B cell (primary cell): ENCODE measurements around the gene GORASP1. TPM values are rescaled to one million over a fixed set of nuclear protein-coding genes. Genes with fewer than 3 reads are reported as not detected.

ENCODE experiments used
- ATAC-seq: fragments of 200-7000 bp; cut with Tn5 transposase; one replicate; pipeline ENCODE4 v1.10.0; 2021; ENCODE audit warnings: low read depth, mild to moderate bottlenecking, moderate number of reproducible peaks, moderate library complexity
- CTCF ChIA-PET: fragments of 350-600 bp; sonication (Branson Sonifier 250); formaldehyde crosslinking; loops from one replicate; lab custom pipeline; 2021; ENCODE audit warnings: antibody characterized with exemption, inconsistent platforms; lab: Charles Lee
- POLR2A ChIA-PET: fragments of 350-600 bp; sonication (Branson Sonifier 250); formaldehyde crosslinking; loops from one replicate; lab custom pipeline; 2021; ENCODE audit warnings: antibody characterized with exemption; lab: Charles Lee
- DNase-seq: peaks from one replicate; pipeline ENCODE4 v3.0.0; 2013
- H2AFZ ChIP-seq: 2 replicates; pipeline ENCODE4 v1.6.1; 2012; ENCODE audit warnings: mild to moderate bottlenecking, low read depth, low read length; ENCODE audit not compliant: insufficient read depth, poor library complexity, severe bottlenecking
- H3K27ac ChIP-seq, 2 donors: 1 replicate in 1 of 2; 2 replicates in 1 of 2; pipeline ENCODE4 v1.5.1; 2012 to 2013; ENCODE audit warnings: low read length in 2 of 2, mild to moderate bottlenecking in 2 of 2, moderate library complexity in 1 of 2
- H3K27me3 ChIP-seq, 4 experiments: fragments of 200-600 bp in 1 of 4; sonication (generic) in 1 of 4; replicated peaks in 1 of 4; 1 replicate in 2 of 4; 2 replicates in 2 of 4; pipeline versions ENCODE4 v1.6.1 to v1.7.0; 2013 to 2016; ENCODE audit warnings: low read length in 3 of 4, mild to moderate bottlenecking in 2 of 4, mixed read lengths in 1 of 4, moderate library complexity in 1 of 4; ENCODE audit not compliant: insufficient read depth in 4 of 4, control insufficient read depth in 3 of 4; ENCODE audit errors: control extremely low read depth in 1 of 4
- H3K36me3 ChIP-seq, 2 experiments: replicated peaks in 1 of 2; 1 replicate in 1 of 2; 2 replicates in 1 of 2; pipeline versions ENCODE4 v1.6.1 to v1.7.1; 2013; ENCODE audit warnings: low read length in 1 of 2; ENCODE audit not compliant: insufficient read depth in 2 of 2, control insufficient read depth in 1 of 2; ENCODE audit errors: control extremely low read depth in 1 of 2, extremely low read depth in 1 of 2
- H3K4me1 ChIP-seq, 2 donors: fragments of 200-600 bp in 1 of 2; sonication (generic) in 1 of 2; 1 replicate in 1 of 2; 2 replicates in 1 of 2; pipeline versions ENCODE4 v1.5.1 to v1.6.1; 2013 to 2017; ENCODE audit warnings: low read length in 2 of 2; ENCODE audit not compliant: control insufficient read depth in 2 of 2, insufficient read depth in 2 of 2
- H3K4me2 ChIP-seq: replicated peaks from 2 replicates; pipeline ENCODE3; 2012; ENCODE audit warnings: mild to moderate bottlenecking, low read depth, low read length; ENCODE audit not compliant: poor library complexity, severe bottlenecking
- H3K4me3 ChIP-seq, 5 experiments: fragments of 200-600 bp in 1 of 5; sonication (generic) in 1 of 5; 1 replicate in 3 of 5; 2 replicates in 2 of 5; pipeline versions ENCODE4 v1.5.1 to v1.7.0; 2011 to 2016; ENCODE audit warnings: low read length in 4 of 5, mild to moderate bottlenecking in 4 of 5, low read depth in 2 of 5, control low read depth in 1 of 5, moderate library complexity in 1 of 5; ENCODE audit not compliant: insufficient read depth in 1 of 5; ENCODE audit errors: control extremely low read depth in 1 of 5, extremely low read depth in 1 of 5
- H3K79me2 ChIP-seq: fragments of 200-600 bp; sonication (generic); one replicate; pipeline ENCODE4 v1.6.0; 2016; ENCODE audit warnings: low read length; ENCODE audit not compliant: control insufficient read depth, insufficient read depth
- H3K9ac ChIP-seq: fragments of 200-600 bp; sonication (generic); 2 replicates; pipeline ENCODE4 v1.6.1; 2017; ENCODE audit warnings: mild to moderate bottlenecking, low read length, moderate library complexity
- H3K9me3 ChIP-seq, 3 donors: one replicate each; pipeline versions ENCODE4 v1.6.1 to v1.7.1; 2013; ENCODE audit warnings: low read length in 2 of 3; ENCODE audit not compliant: control insufficient read depth in 2 of 3, insufficient read depth in 1 of 3; ENCODE audit errors: control extremely low read depth in 1 of 3
- H4K20me1 ChIP-seq: 2 replicates; pipeline ENCODE4 v1.6.0; 2012; ENCODE audit warnings: mild to moderate bottlenecking, low read length; ENCODE audit not compliant: insufficient read depth, control insufficient read depth, poor library complexity, severe bottlenecking
- H3K27ac Mint-ChIP-seq: one replicate; pipeline ENCODE4 v1.8.0; 2021; ENCODE audit warnings: mixed read lengths
- H3K27me3 Mint-ChIP-seq: one replicate; pipeline ENCODE4 v1.8.0; 2021; ENCODE audit warnings: mixed read lengths
- H3K4me1 Mint-ChIP-seq: one replicate; pipeline ENCODE4 v1.8.0; 2021; ENCODE audit warnings: mixed read lengths
- H3K4me3 Mint-ChIP-seq: one replicate; pipeline ENCODE4 v1.8.0; 2021; ENCODE audit warnings: mixed read lengths
- H3K9me3 Mint-ChIP-seq: one replicate; pipeline ENCODE4 v1.8.0; 2022; ENCODE audit warnings: mixed read lengths; ENCODE audit not compliant: insufficient read depth
- EZH2 ChIP-seq: IDR thresholded peaks from 2 replicates; pipeline ENCODE4 v1.6.1; 2012; ENCODE audit warnings: borderline replicate concordance, low read depth, mild to moderate bottlenecking, moderate library complexity, low read length; ENCODE audit not compliant: insufficient read depth, poor library complexity, severe bottlenecking
- WGBS: methylation state at CpG from one replicate; pipeline ENCODE4 v1.1.5; 2013; ENCODE audit warnings: missing lambda C conversion rate; ENCODE audit not compliant: insufficient coverage; 5-methylcytosine and 5-hydroxymethylcytosine counted together
- intact Hi-C: fragments of 100-400 bp; cut with micrococcal nuclease; formaldehyde crosslinking; loops from one replicate; pipeline ENCODE4 v1.10.0; 2022
- polyA plus RNA-seq: library from polyadenylated mRNA; depleted of rRNA; stranded (reverse); fragments of >200 nt; gene quantifications from 2 replicates; pipeline ENCODE4 v1.2.3, GENCODE V29; 2012
- total RNA-seq, 2 donors: library from RNA; stranded (reverse); fragments of 120-200 nt in 1 of 2; gene quantifications; 1 replicate in 1 of 2; 2 replicates in 1 of 2; pipeline versions ENCODE4 v1.2.3 to v1.2.4, GENCODE V29; 2013 to 2022
- TF ChIP-seq, protein P1 (sequence below): fragments of 200-600 bp; IDR thresholded peaks from one replicate; pipeline ENCODE4 v1.8.0; 2022; ENCODE audit warnings: antibody characterized with exemption, mild to moderate bottlenecking

GORASP1 gene
- total and polyA plus RNA-seq, 2 donors (not counting 1 experiment from before 2014, with no cell fraction given): 81.7 to 84.0 TPM

DNA sequence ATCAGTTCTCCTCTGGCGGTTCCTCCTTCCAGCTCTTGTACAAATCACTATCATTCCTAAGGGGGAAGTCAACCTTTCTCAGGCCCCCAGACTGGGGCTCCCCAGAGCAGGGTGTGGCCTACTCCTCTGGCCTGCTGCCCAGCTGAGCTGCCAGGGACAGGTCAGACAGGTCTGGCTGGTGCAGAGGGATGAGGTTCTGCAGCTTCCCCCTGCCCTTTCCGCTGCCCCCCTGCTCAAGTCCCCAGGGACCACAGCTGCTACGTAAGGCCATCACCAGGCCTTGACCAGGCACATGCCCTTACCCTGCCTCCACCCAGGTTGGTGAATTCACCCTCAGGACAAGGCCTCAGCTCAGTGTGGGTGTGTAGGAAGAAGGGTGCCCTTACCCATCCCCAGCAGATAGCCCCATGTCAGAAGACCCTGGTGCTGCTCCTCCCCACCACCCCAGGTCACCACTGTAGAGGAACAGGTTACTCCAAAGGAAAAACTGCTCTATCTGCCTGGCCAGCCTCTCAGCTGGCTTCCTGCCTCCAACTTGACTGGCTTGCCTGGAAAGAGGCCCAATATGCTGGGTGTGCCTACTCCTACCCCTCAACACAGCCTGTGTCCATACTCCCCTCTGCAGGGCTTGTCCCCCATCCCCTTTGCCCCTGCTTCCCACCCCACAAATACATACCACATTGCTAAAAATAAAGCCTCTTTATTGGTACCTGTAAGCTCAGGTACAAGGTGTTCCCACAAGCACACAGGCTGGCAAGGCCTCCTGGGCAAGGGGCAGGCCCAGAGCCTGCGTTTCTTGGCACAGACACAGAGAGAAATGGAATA lies 34.0 kb upstream of the GORASP1 start:
- Histone ChIP-seq H3K36me3 (peaks cover 2 to 75% of the 10 kb centered on the region in 2 experiments), H3K27ac (peak overlapping the region; percentile 52 to 62), H3K4me1 (peaks cover 29 to 33% of the 10 kb centered on the region in 2 donors), H3K9ac (no peak overlapping the region), H2AFZ (no peak overlapping the region), H3K27me3 (no peaks in the 10 kb centered on the region), H3K9me3 (no peaks in the 10 kb centered on the region), H3K79me2 (peaks cover 46% of the 10 kb centered on the region), H3K4me2 (peak overlapping the region; percentile 40), H4K20me1 (peaks cover 59% of the 10 kb centered on the region), H3K4me3 (no peak overlapping the region)
- ChIA-PET CTCF (interaction anchor here (1.2 to 2.3 kb wide), 4 partner anchors 9 to 146 kb away, joined by 4 to 13 read pairs (median 4); no protein-coding TSS in a partner anchor), POLR2A (interaction anchor here (0.9 to 1.5 kb wide), 2 partner anchors 10 to 33 kb away, joined by 3 to 4 read pairs; partner anchors contain the start of gene TTC21A)
- peak; percentile 41 for DNase-seq
- no peaks in the 10 kb centered on the region for H3K27me3 Mint-ChIP-seq
- H3K27ac Mint-ChIP-seq: peak overlapping the region; percentile 86
- no peaks in the 10 kb centered on the region for H3K9me3 Mint-ChIP-seq
- ATAC-seq: peak; percentile 44
- no peak for TF ChIP-seq EZH2
- TF ChIP-seq, protein P1, sequence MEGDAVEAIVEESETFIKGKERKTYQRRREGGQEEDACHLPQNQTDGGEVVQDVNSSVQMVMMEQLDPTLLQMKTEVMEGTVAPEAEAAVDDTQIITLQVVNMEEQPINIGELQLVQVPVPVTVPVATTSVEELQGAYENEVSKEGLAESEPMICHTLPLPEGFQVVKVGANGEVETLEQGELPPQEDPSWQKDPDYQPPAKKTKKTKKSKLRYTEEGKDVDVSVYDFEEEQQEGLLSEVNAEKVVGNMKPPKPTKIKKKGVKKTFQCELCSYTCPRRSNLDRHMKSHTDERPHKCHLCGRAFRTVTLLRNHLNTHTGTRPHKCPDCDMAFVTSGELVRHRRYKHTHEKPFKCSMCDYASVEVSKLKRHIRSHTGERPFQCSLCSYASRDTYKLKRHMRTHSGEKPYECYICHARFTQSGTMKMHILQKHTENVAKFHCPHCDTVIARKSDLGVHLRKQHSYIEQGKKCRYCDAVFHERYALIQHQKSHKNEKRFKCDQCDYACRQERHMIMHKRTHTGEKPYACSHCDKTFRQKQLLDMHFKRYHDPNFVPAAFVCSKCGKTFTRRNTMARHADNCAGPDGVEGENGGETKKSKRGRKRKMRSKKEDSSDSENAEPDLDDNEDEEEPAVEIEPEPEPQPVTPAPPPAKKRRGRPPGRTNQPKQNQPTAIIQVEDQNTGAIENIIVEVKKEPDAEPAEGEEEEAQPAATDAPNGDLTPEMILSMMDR: no peak
- peak overlapping the region; percentile 44 for H3K4me3 Mint-ChIP-seq
- 58% methylated on average over 2 of the region's 4 CpGs for WGBS
- H3K4me1 Mint-ChIP-seq: peaks cover 43% of the 10 kb centered on the region
- intact Hi-C loops: no loop called here
